HG03565 (cell line): ENCODE data around the gene GPC6.
"Not testable (repeated sequence)": the region's sequence is repeated elsewhere in the genome, so short reads cannot be mapped to it uniquely, and the experiment has no call there.

Experiments
- ATAC-seq: cut with Tn5 transposase; IDR thresholded peaks from one replicate; pipeline ENCODE4 v1.9.1; 2021; ENCODE audit warnings: mild to moderate bottlenecking, moderate library complexity; ENCODE audit not compliant: unreplicated experiment

Gene GPC6

DNA sequence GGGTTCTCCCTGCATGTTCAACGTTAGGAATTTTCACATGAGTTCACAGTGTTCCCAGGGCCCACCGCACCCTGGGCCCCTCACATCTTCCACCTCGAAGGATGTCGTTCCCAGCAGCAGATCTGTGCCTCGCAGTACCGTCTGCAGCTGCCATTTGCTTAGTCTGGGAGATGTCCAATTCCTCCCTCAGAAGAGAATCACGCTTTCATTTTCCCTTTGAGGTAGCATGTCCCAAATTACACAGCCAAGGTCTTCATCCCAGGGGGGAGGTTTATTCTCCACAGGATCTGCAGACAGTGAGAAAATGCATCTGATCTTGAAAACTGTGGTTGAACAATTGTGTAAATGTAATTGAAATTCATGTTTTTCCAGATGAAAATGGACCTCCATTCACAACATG lies 1102.7 kb downstream of the GPC6 start:
- ATAC-seq: no peak

DNA sequence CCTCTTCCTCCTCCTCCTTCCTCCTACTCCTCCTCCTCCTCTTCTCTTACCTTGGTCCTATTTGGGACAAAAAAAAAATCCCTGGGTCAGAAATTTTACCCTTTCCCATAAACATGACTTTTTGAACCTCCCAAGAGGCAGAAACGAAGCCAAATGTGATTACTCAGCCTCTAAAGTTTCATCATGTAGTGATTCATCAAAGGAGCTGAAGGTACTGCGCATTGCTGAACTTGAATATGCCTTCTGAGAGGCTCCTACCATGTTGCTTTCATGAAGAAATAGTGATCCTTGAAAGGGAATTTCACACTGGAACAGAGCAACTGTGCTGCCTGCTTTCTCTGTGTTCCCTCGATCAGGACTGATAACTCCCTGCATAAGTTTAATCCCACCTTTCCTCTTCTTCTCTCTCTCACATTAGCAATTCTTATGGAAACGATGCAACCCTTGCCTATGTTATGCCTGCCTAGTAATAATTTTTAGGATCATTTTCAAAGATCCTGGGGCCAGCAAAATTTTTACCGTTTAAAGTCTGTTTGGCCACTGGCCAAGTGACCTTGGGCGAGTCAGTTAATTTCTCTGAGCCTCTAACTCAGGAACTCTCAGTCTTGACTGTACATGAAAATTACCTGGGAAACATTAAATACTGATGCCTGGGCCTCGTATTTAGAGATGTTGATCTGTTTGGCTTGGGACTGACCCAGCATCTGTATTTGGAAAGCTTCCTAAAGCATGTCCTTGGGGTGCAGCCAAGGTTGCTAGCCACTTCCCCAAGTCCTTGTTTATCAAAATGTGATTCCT lies 1103.3 kb downstream of the GPC6 start:
- no peak for ATAC-seq

DNA sequence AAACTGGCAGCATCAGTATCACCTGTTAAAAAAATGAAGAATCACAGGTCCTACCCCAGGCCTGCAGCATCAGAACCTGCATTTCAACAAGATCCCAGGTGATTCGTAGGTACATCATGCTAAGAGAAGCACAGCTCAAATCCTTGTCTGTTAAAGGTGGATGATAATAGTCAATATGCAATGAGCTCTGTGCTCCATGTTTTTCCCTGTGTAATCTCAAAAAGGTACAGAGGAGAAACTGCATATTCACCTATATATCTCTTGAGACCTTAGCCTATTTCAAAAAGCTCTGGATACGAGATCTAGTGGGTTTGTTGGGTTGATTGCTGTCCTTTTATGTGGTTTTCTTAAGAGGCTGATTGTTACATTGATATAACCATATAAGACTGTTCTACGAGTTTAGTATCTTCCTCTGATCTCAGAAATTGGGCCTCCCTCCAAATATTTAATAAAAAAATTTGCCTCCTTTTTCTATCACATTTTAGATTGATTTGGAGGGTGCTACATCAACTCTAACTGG lies 1104.0 kb downstream of the GPC6 start:
- no peak for ATAC-seq

DNA sequence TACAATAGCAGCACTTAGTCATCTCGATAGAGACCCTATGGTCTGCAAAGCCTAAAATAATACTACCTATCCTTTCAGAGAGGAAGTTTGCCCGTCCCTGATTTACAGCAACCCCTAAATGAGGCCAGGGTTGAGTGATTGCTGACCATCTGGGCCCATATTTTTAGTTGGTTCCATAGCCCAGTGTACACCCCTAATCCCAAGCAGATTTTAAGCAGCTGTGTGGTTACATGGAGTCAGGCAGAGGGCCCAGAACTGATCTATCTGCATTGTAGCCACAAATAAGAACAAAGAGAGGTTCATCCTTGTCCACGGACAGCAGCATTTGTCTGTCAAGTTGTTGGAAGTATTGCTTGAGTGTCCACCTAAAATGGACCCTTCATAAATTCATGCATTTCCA lies 1104.7 kb downstream of the GPC6 start:
- no peak for ATAC-seq

DNA sequence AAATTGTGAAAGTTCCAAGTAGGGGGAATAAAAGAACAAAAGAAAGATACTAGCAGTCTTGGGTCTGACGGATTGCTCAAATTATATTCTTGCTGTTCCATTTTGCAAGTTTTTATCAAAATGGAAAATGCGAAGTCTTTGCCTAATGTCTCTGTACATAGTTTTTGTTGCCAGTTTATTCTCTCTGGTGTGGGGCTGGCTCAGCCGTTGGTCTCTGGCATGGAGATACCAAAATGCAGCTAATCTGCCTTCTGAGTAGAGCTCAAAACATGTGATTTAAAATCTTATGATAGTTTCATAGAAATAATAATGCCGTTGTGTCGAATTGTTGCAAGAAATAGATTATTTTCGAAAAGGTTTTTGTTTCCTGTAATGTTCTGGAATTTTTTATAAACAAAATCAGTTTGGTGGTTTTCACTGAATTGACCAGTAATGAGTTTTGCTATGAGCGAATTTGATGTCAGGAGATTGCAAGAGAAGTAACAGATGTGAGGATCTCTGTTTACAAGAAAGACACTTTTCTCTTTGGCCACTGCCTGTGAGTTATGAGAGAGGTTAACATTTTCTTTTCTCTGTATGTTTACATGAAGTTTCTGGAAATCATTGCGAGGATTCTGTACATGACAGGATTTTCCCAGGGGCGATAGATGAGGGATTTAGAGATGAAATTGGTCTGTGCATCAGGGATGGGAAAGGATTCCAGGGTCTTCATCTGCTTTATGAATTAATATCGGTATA lies 1105.9 kb downstream of the GPC6 start:
- no peak for ATAC-seq

DNA sequence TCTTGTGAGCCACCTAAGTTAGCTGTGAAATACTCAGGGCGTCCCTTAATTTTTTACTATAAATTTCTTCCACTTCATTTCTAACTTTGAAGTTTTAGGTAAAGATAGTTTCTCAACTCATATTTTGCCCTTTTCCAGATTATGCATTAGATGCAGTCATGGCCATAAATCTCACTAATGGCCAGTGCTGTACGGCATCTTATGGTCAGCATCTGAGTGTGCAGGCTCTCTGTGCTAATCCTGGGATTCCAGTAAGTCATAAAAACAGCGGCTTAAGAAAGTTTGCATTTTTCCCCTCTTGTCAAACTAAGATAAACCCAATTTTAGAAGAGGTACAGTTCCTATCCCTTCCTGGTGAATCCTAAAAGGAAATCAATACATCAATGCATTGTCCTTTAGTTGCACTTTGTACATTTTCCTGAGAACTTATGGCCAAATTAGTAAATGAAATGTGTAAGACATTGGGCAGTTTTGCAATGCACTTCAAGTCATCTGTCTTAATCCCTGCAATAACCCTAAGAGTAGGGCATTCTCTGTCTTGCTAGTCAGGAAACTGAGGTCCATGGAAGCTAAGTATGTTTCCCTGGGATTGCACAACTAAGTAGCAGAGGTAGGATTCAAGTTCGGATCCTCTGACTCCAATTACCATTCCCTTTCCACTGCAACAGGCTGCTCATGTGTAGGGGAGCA lies 1106.7 kb downstream of the GPC6 start:
- ATAC-seq: no peak

DNA sequence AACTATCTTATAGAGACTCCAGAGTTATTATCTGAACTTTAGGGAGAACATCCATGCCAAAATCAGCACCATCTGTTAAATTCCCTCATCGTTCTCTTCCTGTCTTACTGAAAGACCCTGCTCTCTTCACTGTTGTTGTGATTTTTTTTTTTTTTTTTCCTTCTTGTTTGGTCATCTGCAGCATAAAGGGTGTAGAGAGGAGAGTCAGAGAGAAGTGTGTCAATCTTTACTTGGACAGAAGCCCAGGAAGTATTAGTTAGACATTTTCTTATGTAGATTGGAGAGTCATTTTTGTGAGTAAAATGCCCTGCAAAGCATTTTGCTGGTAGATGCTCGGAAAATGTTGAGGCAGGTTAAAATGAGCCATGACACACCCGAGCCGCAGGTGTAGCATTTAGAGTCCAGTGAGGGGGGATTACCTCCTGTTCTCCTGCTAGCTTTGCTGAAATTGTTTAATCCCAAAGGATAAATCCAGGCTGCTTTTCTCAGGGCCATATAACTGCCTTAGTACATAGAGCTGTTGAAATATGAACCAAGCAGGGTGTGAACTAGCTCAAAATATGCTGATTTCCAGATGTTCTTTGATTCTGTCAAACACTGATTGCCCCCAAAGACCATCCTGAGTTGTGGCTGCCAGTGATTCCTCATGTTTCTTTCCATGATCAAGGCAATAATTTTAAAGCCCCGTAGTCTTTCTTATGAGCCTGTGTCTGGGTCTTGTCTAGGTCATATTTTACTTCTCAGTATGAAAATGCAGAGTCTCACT lies 1109.3 kb downstream of the GPC6 start:
- no peak for ATAC-seq

DNA sequence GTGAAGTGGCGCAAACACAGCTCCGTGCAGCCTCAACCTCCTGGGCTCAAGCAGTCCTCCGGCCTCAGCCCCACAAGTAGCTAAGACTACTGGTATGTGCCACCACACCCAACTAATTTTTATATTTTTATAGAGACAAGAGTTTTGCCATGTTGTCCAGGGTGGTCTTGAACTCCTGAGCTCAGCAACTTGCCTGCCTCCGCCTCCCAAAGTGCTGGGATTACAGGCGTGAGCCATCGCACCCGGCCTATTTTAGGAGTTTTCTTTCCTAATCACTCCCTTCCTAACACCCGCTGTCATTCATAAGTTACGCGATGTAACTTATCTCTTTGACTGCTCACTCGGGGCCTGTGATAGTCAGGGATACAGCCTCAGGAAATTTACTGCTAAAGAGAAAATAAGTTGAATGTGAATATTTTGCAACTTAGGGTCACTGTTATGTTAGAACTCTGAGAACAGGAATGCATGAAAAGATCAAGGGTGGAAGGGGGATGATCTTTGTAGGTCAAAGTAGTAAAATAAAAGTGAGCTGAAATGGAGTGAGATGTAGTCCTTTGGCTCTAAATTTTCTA lies 1112.6 kb downstream of the GPC6 start:
- ATAC-seq: no peak

DNA sequence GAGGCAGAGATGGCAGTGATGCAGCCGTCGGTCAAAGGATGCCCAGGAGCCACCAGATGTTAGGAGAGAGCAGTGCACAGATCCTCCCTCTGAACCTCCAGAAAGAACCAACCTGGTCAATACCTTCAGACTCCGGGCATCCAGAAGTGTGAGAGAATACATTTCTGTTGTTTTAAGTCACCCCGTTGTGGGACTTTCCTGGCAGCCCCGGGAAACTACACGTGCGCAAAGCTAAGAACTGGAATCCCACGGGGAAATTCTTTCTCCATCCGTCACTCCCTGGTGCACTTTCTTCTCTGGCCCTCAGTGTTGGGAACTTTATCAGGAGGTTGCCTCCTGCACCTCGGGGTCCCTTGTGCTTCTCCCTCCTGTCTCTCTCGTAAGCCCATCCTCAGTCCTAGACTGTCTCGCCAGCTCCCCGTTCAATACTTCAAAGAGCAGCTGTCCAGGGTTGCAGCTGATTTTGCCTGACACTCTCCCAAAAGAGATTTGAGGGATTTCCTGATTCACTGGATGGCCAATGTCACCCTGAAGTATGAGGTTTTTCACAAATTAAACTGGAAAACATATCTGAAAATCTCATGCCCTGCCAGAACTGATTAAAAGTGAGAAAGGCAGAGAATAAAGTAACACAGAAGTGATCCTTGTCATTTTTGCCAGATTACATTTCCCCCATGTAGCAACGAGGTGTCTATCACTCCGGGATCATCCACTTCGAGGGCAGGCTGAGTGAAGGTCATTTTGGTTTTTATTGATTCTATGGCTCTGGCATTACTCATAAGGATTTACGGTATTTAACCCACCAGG lies 1116.0 kb downstream of the GPC6 start:
- no peak for ATAC-seq

DNA sequence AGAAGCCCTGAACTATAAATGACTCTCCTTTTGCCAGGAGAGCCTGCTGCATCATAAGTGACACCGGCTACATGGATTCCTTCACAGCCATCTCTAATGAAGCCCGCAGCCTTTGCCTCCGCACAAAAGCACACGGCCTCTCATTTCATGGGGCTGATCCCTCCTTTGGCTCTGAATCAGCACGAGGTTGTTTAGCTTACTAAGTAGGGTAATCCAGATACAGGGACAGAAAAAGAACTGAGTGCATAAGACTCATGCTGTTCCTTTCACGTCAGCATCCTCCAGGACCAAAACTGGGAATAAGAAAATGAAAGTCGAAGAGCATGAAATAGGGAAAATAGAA lies 1116.6 kb downstream of the GPC6 start:
- ATAC-seq: no peak

DNA sequence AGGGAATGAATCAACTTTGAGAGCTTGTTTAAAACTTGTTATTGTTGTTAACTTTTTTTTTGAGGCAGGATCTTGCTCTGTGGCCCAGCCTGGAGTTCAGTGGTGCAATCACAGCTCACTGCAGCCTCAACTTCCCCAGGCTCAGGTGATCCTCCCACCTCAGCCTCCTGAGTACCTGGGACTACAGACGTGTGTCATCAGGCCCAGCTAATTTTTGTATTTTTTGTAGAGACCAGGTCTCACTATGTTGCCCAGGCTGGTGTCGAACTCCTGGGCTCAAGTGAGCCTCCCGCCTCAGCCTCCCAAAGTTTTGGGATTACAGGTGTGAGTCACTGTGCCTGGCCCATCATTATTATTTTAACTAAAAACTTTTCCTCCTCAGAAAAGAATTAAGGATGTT lies 1117.1 kb downstream of the GPC6 start:
- ATAC-seq: not testable (repeated sequence)

DNA sequence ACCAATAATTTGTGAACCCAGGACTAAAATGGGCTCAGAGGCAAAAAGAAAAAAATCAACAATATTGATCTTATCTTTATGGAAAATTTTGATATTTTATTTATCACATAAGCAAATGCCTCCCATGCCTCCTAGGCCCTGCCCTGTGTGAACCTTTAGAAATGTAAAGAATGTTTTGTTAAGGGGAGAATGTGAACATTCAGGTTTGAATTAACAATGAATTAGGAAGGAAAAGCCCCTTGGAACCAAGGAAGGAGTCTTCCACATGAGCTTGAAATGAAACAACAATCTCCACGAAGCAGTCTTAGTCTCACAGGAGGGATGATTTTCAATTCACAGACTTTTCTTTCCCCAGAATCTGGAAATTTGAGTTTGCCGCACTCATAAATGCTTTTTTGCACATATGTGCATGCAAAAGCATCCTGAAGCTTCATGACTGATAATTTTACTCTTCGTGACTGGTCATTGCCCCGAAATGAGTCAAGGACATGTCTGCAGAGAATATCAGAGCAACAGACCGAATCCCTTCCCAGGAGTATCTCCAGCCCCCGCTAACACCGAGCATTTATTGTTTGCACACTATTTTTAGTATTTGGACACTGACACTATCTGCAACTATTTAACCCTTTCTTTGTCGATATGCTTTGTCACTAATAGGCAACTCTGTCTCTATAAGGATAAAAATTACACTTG lies 1117.7 kb downstream of the GPC6 start:
- ATAC-seq: no peak

DNA sequence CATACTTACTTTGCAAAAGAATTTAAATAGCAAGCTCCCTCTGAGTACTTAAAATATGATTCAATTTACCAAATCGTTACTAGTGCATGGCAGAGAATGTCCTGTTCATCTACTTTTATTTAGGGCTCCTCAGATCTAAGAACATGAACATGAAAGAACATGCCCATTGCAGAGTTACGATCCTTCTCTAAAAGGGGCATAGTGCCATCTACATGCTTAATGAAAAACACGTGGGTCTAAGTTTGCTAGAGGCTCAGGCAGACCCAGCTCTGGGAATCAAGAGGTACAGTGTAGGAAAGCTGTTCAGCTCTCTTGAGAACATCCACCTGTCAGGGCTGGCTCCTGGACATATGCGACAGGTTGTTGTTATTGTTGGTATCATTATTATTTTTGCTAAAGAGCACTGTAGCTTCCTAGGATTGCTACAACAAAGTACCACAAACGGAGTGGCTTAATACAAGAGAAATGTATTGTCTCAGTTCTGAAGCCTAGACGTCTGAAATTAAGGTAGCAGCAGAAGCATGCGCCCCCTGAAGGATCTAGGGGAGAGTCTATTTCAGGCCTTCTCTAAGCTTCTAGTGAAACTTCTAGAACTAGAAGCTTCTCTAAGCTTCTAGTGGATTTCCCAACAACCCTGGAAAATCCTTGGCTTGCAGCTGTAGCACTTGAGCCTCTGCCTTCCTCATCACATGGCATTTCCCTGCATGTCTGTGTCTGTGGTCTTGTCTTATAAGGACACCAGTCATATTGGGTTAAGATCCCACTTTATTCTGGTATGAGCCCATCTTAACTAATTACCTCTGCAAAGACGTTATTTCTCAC lies 1119.0 kb downstream of the GPC6 start:
- ATAC-seq: no peak

DNA sequence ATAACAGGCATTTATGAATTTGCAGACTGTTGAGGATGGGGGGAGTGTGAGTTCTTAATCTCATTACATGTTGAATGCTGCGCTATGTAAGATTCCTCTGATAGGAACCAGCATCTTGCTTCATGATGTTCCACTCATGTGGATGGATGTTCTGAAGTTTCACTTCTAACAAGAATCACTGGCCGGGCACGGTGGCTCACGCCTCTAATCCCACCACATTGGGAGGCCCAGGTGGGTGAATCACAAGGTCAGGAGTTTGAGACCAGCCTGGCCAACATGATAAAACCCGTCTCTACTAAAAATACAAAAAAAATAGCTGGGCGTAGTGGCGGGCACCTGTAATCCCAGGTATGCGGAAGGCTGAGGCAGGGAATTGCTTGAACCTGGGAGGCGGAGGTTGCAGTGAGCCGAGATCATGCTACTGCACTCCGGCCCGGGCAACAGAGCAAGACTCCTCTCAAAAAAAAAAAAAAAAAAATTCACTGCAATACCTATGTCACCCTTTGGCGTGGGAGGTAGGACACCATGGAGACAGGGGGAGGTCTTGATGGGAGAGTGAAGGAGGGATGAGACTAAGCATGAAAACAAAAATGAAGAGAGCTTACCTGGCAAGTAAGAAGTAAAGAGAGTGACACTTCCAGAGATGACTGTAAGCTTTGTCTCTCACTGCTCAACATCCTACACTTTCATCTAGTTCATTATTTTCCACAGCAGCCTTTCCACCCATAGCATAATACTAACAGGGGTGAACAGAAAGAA lies 1119.8 kb downstream of the GPC6 start:
- ATAC-seq: no peak

DNA sequence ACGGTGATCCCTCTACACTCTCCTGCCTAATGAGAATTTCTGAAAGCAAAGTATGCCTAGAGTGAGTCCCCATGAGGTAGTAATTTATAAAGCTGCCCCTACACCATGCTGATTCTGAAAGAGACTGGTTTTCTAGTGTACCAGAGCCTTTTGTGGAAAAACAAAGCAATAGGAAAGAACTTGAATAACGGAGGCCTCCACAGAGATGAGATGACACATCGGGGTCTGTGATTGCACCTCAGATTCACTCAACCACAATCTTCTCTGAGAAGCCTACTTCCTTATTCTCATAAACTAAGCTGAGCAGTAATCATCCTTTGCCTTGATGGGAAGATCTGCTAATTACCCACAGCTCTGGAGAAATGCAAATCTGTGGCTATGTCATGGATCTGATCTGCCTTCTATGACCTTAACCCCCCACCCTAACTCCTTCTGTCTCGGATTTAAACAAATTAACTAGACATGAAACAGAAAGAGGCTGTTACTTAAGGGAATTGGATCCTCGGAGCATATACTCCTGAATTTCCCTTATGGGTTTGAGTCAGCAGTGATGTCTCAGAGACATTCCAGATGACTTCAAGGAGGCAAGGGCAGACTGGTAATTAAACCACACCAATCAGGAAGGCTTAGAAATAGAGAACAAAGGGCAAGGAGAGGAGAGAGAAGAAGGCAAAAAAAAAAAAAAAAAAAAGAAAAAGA lies 1124.8 kb downstream of the GPC6 start:
- no peak for ATAC-seq

DNA sequence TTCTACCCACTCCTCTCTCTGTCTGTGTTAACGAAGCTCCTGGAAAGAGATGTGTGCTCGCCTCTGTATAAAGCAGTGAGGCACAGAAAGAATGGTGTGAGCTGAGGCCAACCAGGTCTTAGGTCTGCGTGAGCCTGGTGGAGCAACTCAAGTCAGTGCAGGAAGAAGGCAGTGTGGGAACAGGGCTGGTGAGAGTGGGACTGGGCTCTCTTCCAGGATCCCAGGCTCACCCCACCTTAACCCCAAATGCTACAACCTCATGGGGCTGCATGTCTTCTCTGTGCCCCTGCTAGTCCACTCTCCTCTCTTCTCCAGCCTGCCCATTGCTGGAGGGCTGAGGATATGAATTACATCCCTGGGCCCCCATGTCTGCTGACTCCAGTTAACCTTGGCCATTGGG lies 1125.5 kb downstream of the GPC6 start:
- ATAC-seq: no peak

DNA sequence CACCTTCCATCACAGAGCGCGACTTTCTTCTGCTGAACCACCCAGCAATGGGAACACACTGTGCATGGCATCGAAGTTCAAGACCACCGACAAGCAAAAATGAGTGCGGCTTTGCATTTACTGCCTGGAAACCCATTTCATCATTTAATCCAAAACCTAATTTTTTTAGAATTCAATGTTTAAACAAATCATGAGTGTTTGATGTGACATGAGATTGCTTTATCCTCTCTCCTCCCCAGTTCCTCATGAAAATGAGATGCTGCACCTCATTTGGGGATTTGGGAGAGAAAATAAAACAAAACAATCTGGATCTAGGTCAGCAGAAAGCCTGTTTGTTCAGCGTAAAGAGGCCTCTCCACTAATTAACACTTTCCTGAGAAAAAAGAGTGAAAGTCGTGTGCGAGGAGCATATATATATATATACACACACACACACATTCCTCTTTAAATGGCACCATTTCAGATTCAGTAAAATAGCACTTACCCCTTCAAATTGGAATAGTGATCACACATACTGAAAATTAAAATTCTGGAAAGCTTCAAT lies 1126.6 kb downstream of the GPC6 start:
- no peak for ATAC-seq
